ENCODE measurements around the gene ATP13A3.

DNA sequence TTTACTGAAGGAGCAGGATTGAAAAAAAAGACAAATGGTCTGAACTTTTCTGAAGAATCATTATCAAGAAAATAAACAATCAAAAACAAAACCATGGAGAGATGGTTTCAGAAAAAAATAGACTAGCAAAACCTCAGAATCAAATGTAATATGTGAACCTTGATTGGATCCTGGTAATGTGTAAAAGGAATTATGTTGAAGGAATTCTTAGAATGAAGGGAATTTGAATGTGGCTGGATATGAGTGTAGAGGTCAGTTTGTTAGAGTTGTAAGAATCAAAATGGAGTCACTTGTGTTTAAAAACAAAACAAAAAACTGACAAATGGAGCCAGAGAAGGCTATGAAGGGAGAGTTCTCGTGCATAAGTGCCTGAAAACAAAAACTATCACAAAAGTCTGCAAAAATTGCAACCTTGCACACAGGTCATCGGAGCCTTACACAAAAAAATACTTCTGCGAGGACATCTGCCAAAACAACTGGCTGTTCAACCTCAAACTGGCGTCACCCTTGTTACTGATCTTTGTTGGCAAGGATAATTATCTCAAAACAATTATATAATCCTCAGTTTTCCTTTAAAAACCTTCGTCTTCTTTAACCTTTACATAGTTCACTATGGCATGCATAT is 19.1 kb upstream of the ATP13A3 start:
- TF ChIP-seq POLR2A (IDR thresholded peaks at IDR 0.05) (no peak), EP300 (IDR thresholded peaks at IDR 0.05) (no peak), POLR2AphosphoS5 (IDR thresholded peaks at IDR 0.05) (no peak)
- TF ChIP-seq, protein P1, sequence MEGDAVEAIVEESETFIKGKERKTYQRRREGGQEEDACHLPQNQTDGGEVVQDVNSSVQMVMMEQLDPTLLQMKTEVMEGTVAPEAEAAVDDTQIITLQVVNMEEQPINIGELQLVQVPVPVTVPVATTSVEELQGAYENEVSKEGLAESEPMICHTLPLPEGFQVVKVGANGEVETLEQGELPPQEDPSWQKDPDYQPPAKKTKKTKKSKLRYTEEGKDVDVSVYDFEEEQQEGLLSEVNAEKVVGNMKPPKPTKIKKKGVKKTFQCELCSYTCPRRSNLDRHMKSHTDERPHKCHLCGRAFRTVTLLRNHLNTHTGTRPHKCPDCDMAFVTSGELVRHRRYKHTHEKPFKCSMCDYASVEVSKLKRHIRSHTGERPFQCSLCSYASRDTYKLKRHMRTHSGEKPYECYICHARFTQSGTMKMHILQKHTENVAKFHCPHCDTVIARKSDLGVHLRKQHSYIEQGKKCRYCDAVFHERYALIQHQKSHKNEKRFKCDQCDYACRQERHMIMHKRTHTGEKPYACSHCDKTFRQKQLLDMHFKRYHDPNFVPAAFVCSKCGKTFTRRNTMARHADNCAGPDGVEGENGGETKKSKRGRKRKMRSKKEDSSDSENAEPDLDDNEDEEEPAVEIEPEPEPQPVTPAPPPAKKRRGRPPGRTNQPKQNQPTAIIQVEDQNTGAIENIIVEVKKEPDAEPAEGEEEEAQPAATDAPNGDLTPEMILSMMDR (IDR thresholded peaks at IDR 0.05) = no peak
